Measurements from ENCODE around the gene AP5B1.

Gene AP5B1

DNA sequence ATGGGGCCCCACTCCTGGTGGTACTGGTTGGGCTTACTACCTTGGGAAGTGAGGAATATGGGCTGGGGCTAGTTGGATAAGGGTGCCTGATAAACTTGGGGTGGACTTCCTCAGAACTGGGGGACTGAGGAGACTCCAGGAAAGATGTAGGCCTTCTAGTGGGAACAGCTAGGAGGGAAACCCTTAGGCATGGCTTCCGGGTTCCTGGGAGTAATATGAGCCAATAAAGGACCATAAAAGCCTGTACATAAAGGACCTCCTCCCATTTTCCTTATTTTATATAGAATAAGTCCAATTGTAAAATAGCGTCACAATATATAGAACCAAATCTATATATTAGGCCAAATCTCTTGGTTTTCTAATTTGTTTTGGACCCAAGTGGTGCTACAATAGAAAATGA lies 41.8 kb downstream of the AP5B1 start:
- no peak for TF ChIP-seq GATA3 (IDR thresholded peaks at IDR 0.05; ENCODE audit: low read depth, low read length)
- TF ChIP-seq GATA2 (IDR thresholded peaks at IDR 0.05; ENCODE audit: low read depth, low read length) = no peak

DNA sequence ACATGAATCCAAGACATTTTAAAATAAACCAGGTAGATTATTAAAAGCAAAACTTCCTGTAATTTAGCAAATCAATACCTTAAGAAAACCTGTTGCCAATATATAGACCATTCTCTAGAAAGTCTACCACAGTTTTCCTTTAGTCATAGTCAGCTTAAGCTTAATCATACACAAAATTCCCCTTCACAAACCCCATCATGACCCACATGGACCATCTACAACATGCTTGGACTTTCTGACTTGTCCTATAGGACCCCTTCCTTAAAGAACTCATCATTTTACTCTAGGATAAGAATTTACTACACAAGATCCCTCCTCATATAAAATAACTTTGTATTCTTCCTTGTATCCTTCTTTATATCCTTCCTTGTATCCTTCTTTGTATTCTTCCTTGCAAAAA lies 44.0 kb downstream of the AP5B1 start:
- no peak for TF ChIP-seq GATA3 (IDR thresholded peaks at IDR 0.05; ENCODE audit: low read depth, low read length)

DNA sequence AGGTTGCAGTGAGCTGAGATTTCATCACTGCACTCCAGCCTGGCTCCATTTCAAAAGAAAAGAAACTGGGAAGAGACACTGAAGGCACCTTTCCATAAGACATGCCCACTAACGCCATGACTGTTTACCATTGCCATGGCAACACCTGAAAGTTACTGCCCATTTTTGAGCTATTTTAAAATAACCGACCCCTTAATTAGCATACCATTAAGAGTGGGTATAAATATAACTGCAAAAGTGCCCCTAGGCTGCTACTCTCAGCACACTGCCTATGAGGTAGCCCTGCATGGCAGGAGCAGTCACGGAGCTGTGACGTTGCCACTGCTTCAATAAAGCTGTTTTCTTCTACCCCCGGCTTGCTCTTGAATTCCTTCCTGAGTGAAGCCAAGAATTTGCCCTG lies 50.3 kb downstream of the AP5B1 start:
- TF ChIP-seq GATA3 (IDR thresholded peaks at IDR 0.05; ENCODE audit: low read depth, low read length) = no peak
- no peak for TF ChIP-seq GATA2 (IDR thresholded peaks at IDR 0.05; ENCODE audit: low read depth, low read length)

DNA sequence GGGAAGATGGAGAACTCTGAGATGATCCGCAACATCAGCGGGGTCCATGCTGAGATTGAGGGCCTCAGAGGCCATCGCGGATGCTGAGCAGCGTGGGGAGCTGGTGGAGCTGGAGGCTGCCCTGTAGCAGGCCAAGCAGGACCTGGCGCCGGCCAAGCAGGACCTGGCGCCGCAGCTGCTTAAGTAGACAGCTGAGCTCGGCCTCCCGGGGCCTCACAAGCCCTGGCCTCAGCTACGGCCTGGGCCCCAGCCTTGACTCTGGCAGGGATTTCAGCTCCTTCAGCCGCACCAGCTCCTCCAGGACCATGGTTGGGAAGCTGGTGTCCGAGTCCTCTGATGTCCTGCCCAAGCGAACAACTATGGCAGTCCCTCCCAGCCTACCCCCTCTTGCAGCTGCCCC lies 52.9 kb downstream of the AP5B1 start:
- TF ChIP-seq GATA3 (IDR thresholded peaks at IDR 0.05; ENCODE audit: low read depth, low read length) (no peak), GATA2 (IDR thresholded peaks at IDR 0.05; ENCODE audit: low read depth, low read length) (no peak)

DNA sequence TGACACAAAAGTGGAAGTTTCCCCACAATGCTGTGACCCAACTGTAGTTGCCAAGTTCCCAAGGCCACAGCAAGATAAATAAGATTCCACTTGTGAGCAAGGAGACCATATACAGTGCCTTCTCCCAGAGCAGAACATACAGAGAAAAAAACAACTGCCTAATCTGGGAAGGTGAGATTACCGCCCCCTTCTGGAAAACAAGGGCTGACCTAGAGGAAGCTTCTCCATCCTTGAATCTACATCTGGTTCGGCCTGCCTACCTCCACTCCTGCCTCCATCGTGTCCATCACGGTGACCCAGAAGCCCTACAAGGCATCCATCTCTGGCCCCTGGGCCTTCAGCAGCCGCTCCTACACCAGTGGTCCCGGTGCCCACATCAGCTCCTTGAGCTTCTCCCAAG lies 54.1 kb downstream of the AP5B1 start:
- no peak for TF ChIP-seq GATA3 (IDR thresholded peaks at IDR 0.05; ENCODE audit: low read depth, low read length)
- TF ChIP-seq GATA2 (IDR thresholded peaks at IDR 0.05; ENCODE audit: low read depth, low read length) = no peak

Data from SH-SY5Y (cell line).